ENCODE measurements around the gene TGFB2.

DNA sequence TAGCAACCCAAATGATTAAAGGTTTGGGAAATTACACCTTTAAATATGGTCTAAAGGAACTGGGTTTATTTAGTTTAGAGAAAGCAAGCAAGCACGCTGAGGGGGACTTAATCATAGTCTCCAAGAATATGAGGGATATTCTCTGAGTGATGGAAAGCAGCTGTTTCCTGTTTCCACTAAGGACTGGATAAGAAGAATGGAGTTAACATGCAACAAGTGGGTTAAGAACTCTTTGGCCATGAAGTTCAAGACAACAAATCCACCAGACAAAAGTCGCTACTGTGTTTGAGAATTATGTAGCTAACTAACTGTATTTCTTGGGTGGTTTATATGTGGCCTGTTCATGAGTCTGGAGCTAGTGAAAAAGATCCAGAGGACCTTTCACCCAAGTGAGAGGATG is 85.7 kb downstream of the TGFB2 start:
- TF ChIP-seq EZH2 (IDR thresholded peaks at IDR 0.05; ENCODE audit: insufficient read depth, poor library complexity, severe bottlenecking) (no peak), EZH2phosphoT487 (IDR thresholded peaks at IDR 0.05; ENCODE audit: insufficient read depth, low read depth) (no peak)

Measured in GM23248 (cell line).